Omental fat pad (tissue), 4 donors: ENCODE data around the gene GBP7. TPM values are rescaled to one million over a fixed set of nuclear protein-coding genes. Genes with fewer than 3 reads are reported as not detected.
A peak's percentile ranks its signal among the peaks of the same experiment; 100 is the strongest.

Experiments used
- ATAC-seq: fragments of 150-250 bp; one replicate; pipeline ENCODE4 v1.9.1; 2016; ENCODE audit warnings: mild to moderate bottlenecking, moderate library complexity; ENCODE audit not compliant: low FRiP score
- DNase-seq: peaks from one replicate; pipeline ENCODE4 v3.0.0-alpha.2; 2019; ENCODE audit warnings: low spot score
- total RNA-seq, 4 donors: library from RNA; depleted of rRNA; stranded (reverse); fragments of >200 nt; gene quantifications; one replicate each; pipeline ENCODE4 v1.1.0, GENCODE V29; 2016
- TF ChIP-seq, protein P1 (sequence below), 3 donors: fragments of 450-650 bp; IDR thresholded peaks; one replicate each; pipeline ENCODE4 v1.5.1; 2016 to 2017; ENCODE audit warnings: antibody characterized with exemption in 3 of 3, mild to moderate bottlenecking in 3 of 3, moderate library complexity in 2 of 3

The GBP7 gene
- total RNA-seq, 4 donors from 2014 or later: not detected

DNA sequence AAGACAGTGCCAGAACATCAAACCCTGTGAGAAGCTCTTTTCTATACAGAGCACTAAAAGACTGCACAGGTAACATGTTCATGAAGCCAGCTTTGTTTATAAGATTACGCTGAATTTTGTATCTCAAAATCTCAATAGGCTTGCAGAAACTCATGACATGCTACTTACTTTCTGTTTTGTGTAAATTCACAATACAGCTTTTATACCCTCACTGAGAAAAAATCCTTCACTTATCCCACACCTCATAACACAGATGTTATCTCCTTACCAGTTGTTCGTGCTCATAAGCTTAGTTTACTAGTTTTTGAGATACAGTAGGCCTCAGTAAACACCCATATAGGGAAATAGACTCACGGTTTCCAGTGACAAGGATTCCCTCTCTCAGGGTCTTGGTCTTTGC lies 25.8 kb downstream of the GBP7 start:
- TF ChIP-seq, protein P1, sequence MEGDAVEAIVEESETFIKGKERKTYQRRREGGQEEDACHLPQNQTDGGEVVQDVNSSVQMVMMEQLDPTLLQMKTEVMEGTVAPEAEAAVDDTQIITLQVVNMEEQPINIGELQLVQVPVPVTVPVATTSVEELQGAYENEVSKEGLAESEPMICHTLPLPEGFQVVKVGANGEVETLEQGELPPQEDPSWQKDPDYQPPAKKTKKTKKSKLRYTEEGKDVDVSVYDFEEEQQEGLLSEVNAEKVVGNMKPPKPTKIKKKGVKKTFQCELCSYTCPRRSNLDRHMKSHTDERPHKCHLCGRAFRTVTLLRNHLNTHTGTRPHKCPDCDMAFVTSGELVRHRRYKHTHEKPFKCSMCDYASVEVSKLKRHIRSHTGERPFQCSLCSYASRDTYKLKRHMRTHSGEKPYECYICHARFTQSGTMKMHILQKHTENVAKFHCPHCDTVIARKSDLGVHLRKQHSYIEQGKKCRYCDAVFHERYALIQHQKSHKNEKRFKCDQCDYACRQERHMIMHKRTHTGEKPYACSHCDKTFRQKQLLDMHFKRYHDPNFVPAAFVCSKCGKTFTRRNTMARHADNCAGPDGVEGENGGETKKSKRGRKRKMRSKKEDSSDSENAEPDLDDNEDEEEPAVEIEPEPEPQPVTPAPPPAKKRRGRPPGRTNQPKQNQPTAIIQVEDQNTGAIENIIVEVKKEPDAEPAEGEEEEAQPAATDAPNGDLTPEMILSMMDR (IDR thresholded peaks at IDR 0.05): no peak
- ATAC-seq (no peak), DNase-seq (no peak)

DNA sequence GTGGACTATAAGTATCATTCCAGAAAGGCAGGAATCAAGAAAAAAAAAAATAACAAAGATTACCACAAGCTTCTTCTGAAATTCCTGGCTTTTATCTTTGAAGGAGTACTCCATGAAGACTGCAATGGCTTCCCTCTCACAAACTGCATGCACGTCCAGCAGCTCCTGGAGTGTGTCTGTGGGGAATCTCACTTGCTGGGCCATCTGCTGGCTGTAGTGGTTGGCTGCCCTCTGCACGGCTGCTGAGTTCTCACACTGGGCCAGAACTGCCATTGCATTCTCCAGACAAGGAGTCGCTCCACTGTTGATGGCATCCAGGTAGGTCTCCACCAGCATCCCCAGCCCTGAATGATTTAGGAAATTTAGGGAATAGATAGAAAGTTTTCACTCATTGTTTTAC lies 26.6 kb downstream of the GBP7 start:
- ATAC-seq: peak; percentile 87
- TF ChIP-seq, protein P1 (IDR thresholded peaks at IDR 0.05): no peak
- no peak for DNase-seq

DNA sequence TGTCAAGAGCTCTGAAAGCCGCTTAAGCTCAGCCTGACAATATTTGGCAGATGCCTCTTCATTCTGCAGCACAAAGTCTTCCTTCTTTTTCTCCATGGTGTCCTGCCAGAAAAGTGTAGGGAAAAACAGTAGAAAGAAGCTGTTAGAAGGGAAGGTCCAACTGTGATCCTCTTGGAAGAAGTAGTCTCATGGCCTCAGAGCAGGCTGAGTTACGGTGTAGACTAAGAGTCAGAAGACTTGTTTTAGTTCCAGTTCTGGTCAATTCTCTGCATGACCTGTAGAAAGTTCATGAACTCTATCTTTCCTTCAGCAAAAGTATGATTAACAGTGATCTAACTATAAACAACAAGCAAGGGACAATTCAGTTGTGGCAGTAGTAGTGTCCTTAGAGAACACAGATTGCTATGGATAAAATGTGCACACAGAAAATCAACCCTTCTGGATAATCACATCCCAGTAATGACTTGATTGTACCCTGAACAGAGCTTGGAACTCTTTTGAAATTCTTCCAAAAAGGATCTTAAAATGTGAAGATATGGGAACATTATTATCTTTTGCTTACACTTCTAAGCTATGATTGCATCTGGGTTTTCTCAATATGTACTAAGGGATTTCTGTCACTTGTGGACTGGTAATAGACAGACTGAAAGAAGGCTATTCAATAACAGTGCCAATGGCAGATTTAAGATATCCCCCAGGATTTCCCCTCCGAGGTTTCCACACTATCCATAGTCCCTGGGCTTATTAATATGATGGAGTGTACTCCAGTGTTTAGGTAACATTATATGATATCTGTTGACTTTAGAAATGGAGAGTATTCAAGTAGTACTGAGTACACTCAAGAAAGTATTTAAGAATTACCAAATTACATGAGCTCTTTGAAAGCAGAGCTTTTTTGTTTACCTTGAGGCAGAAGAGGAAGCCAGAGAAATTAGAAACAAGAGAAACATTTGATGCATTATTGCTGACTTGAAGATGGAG lies 27.8 kb downstream of the GBP7 start:
- ATAC-seq (no peak), DNase-seq (no peak)
- TF ChIP-seq, protein P1 (IDR thresholded peaks at IDR 0.05): no peak

DNA sequence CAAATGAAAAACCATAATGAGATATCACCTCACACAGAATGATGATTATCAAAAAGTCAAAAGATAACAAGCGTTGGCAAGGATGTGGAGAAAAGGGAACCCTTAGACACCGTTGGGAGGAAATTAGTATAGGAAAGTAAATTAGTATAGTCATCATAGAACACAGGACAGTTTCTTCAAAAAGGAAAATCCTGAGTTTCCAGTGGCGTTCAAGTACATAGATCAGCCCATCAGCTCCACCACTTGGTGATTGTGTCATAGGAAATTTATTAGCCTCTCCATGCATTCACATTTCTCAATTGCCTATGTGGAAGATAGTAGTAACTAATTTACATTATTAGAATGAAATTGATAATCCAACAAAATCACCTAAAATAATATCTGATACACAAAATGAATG lies 29.1 kb downstream of the GBP7 start:
- ATAC-seq (no peak), DNase-seq (no peak)
- TF ChIP-seq, protein P1 (IDR thresholded peaks at IDR 0.05): no peak

DNA sequence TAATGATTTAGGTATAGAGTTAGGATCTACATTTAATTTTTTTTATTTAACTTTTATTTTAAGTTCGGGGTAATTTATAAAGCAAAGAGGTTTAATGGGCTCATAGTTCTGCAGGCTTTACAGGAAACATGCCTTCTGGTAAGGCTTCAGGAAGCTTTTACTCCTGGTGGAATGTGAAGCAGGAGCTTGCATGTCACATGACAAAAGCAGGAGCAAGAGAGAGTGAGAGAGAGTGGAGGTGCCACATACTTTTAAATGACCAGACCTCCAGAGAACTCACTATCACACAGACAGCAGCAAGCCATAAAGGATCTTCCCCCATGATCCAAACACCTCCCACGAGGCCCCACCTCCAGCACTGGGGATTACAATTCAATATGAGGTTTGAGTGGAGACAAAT lies 32.3 kb downstream of the GBP7 start:
- TF ChIP-seq, protein P1 (IDR thresholded peaks at IDR 0.05): no peak
- DNase-seq: no peak
- no peak for ATAC-seq

DNA sequence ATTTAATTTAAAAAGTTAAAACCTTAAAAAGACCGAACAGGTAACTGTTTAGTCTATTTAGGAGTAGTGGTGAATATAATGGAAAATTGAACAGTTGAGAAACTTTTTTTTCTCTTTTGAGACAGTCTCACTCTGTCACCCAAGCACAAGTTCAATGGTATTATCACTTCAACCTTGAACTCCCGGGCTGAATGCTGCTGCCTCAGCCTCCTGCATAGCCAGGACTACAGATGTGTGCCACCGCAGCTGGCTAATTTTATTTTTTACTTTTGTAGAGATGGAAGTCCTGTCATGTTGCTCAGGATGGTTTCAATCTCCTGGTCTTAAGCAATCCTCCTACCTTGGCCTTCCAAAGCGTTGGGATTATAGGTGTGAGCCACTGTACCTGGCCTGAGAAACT lies 33.6 kb downstream of the GBP7 start:
- DNase-seq: no peak
- ATAC-seq: no peak
- TF ChIP-seq, protein P1 (IDR thresholded peaks at IDR 0.05): no peak

DNA sequence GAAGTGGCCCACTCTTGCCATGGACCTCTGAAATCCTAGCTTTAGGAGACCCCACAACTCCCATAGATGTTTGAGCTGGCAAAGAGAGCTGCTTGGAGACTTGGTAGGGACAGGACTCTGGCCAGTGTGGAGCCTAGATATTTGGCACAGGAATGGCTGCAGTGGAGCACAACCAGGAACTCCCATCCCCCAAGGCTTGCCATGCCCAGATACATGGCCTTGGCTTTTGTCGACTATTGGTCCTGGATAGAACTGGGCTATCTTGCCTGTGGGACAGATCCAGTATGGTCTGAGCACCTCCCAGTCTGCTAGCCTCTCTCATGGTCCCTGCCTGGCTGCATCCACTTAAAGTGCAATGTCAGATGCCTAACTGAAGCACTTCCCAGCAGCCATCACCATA lies 42.1 kb downstream of the GBP7 start:
- no peak for ATAC-seq
- no peak for DNase-seq
- TF ChIP-seq, protein P1 (IDR thresholded peaks at IDR 0.05): no peak
